Stimulated activated memory B cell treated with anti-CD40 and anti-IgM and Interleukin-4, amounts not matched to agents 10 μg/mL and 1 μg/mL and 100 μg/mL, for 72 hours (primary cell): Measurements from ENCODE around the gene FKBP6.
A peak's percentile ranks its signal among the peaks of the same experiment; 100 is the strongest.
"Not testable (repeated sequence)": the region's sequence is repeated elsewhere in the genome, so short reads cannot be mapped to it uniquely, and the experiment has no call there.

Source experiments
- ATAC-seq: fragments of 150-1000 bp; cut with Tn5 transposase; 2 replicates; pipeline ENCODE4 v1.10.0; 2021
- H3K27ac Mint-ChIP-seq: one replicate; pipeline ENCODE4 v1.8.0; 2022; ENCODE audit warnings: mild to moderate bottlenecking, mixed read lengths
- H3K27me3 Mint-ChIP-seq: one replicate; pipeline ENCODE4 v1.8.0; 2022; ENCODE audit warnings: mixed read lengths
- H3K36me3 Mint-ChIP-seq: one replicate; pipeline ENCODE4 v1.8.0; 2022; ENCODE audit warnings: mixed read lengths
- H3K4me1 Mint-ChIP-seq: one replicate; pipeline ENCODE4 v1.8.0; 2022; ENCODE audit warnings: mixed read lengths
- H3K4me3 Mint-ChIP-seq: one replicate; pipeline ENCODE4 v1.8.0; 2022; ENCODE audit warnings: mild to moderate bottlenecking, moderate library complexity, mixed read lengths
- H3K9me3 Mint-ChIP-seq: one replicate; pipeline ENCODE4 v1.8.0; 2022; ENCODE audit warnings: mixed read lengths

FKBP6 gene

DNA sequence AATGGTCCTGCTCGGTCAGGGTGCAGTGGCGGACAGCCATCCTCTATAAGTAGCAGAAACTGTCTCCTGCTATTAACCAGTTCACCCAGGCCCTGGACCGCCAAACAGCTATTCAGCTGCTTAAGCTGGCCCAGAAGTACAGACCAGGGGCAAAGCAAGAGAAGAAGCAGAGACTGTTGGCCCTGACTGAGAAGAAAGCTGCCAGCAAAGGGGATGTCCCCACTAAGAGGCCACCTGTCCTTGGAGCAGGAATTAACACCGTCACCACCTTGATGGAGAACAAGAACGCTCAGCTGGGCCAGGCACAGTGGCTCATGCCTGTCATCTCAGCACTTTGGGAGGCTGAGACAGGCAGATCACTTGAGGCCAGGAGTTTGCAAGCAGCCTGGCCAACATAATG is 13.7 kb upstream of the FKBP6 start:
- Mint-ChIP-seq H3K36me3 (no peaks in the 10 kb centered on the region), H3K9me3 (no peaks in the 10 kb centered on the region), H3K4me3 (no peak overlapping the region), H3K4me1 (peaks cover 2% of the 10 kb centered on the region), H3K27ac (no peak overlapping the region), H3K27me3 (peaks cover 10% of the 10 kb centered on the region)
- no peak for ATAC-seq

DNA sequence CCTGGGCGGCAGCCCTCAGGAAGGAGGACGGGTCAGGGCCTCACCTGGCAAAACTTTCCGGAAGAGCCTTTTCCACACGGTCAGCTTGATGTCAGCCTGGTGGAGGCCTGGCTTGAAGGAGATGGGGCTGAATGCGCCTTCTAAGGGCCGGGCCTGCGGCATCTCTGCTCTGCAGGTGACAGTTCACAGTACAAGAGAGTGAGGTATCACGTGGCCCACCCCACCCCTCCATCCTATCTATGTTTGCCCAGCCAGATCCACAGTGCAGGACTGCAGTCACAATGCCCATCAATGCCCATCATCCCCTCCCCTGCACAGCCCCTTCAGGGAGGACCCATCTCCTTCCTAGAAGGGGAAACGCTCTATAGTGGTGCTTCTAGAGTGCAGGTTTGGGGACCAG is 11.4 kb upstream of the FKBP6 start:
- Mint-ChIP-seq H3K4me3 (no peak overlapping the region), H3K9me3 (no peaks in the 10 kb centered on the region), H3K4me1 (no peaks in the 10 kb centered on the region), H3K27ac (no peak overlapping the region), H3K36me3 (no peaks in the 10 kb centered on the region), H3K27me3 (peaks cover 10% of the 10 kb centered on the region)
- no peak for ATAC-seq

DNA sequence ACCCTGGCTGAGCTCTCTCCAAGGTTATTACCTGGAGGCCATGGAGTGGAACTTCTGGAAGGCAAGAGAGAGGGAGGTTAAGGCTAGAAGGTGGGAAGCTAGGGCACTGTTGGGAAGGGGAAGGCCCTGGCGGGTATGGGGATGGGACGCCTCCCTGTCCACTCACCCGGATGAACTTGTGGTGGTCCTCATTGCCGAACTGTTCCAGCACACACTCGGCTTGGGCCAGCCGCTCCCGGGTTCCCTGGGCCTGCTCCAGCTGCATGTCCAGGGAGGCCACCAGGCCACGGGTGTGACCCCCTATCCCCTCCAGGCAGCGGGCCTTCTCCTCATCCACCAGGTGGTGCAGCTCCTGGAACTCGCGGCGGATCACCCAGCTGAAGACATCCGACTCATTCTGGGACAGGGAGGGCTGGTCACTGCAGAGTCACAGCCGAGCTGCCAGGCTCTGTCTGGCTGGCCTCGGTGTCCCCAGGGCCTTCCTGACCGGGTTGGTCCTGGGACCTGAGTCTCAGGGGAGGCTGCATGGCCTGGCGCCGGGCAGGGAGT is 9.2 kb upstream of the FKBP6 start:
- H3K27ac Mint-ChIP-seq, H3K4me3 Mint-ChIP-seq, H3K4me1 Mint-ChIP-seq, H3K36me3 Mint-ChIP-seq, H3K9me3 Mint-ChIP-seq, ATAC-seq: not testable (repeated sequence)
- peaks cover 10% of the 10 kb centered on the region for H3K27me3 Mint-ChIP-seq

- not testable (repeated sequence) for H3K4me3 Mint-ChIP-seq, H3K27ac Mint-ChIP-seq, H3K9me3 Mint-ChIP-seq, ATAC-seq, H3K36me3 Mint-ChIP-seq
- peaks cover 10% of the 10 kb centered on the region for H3K27me3 Mint-ChIP-seq
- H3K4me1 Mint-ChIP-seq: peaks cover 11% of the 10 kb centered on the region
Observed at GRCh38 chr7:73319541-73319940, 8.4 kb upstream of the FKBP6 start.

- H3K9me3 Mint-ChIP-seq, H3K27ac Mint-ChIP-seq, H3K36me3 Mint-ChIP-seq, ATAC-seq, H3K4me3 Mint-ChIP-seq: not testable (repeated sequence)
- H3K4me1 Mint-ChIP-seq: peaks cover 12% of the 10 kb centered on the region
- peaks cover 10% of the 10 kb centered on the region for H3K27me3 Mint-ChIP-seq
Observed at GRCh38 chr7:73320009-73320408, 8.0 kb upstream of the FKBP6 start.

- not testable (repeated sequence) for H3K27me3 Mint-ChIP-seq, H3K36me3 Mint-ChIP-seq, ATAC-seq, H3K9me3 Mint-ChIP-seq
- Mint-ChIP-seq H3K4me3 (peak overlapping the region; percentile 83), H3K27ac (peak overlapping the region; percentile 50), H3K4me1 (peaks cover 17% of the 10 kb centered on the region)
Observed at GRCh38 chr7:73323434-73324080, 4.4 kb upstream of the FKBP6 start.

DNA sequence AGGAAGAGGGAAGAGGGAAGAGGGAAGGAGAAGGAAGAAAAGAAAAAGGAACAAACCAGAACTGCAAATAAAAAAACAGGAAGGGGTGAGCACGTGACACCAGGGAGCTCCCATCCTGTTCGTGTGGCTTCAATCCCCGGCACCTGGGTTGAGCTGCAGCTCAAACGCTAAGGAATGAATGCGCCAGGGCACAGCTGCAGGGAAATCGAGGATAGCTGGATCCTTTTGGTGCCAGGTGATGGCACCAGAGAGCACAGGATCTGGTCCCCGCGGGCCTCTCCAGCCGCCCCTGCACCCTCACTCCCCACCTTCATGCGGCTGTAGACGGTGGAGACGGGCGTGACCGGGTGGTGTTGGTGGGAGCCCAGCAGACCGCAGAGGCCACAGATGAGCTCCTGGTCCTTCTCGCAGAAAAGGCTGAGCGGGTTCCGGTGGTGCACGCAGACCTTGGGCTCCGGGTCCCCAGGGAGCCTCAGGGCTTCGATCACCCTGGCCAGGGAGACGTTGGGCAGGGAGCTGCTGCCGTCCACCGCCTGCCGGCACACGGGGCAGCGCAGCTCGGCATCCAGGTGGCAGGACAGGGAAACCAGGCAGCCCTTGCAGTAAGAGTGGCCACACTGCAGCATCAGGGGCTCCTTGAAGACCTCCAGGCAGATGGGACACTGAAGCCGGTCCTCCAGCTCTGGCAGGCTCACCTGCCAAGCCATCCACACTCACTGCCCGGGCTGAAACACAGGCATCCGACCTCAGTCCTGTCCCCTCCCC is 3.7 kb upstream of the FKBP6 start:
- not testable (repeated sequence) for H3K36me3 Mint-ChIP-seq, H3K27me3 Mint-ChIP-seq, H3K9me3 Mint-ChIP-seq
- Mint-ChIP-seq H3K4me1 (peaks cover 17% of the 10 kb centered on the region), H3K27ac (peak overlapping the region; percentile 50), H3K4me3 (peak overlapping the region; percentile 83)
- peak; percentile 73 for ATAC-seq

GRCh38 chr7:73325424-73325823 is 2.5 kb upstream of the FKBP6 start:
- H3K4me1 Mint-ChIP-seq: peaks cover 17% of the 10 kb centered on the region
- H3K9me3 Mint-ChIP-seq, H3K27ac Mint-ChIP-seq, ATAC-seq, H3K4me3 Mint-ChIP-seq, H3K27me3 Mint-ChIP-seq, H3K36me3 Mint-ChIP-seq: not testable (repeated sequence)

GRCh38 chr7:73327449-73327848 is 512 bp upstream of the FKBP6 start:
- peaks cover 17% of the 10 kb centered on the region for H3K4me1 Mint-ChIP-seq
- H3K36me3 Mint-ChIP-seq, H3K27me3 Mint-ChIP-seq, H3K4me3 Mint-ChIP-seq, H3K27ac Mint-ChIP-seq, H3K9me3 Mint-ChIP-seq, ATAC-seq: not testable (repeated sequence)

DNA sequence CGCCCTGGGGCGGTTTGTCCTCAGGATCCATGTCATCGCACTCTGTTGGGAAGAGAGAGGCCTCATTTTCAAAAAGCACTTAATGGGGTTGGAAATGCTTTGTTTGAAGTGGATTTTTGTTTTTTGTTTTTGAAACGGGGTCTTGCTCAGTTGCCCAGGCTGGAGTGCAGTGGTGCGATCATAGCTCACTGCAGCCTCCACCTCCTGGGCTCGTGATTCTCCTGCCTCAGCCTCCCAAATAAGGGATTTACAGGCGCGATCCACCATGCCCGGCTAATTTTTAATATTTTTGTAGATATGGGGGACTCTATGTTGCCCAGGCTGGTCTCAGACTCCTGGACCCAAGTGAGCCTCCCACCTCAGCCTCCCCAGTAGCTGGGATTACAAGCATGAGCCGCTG is 735 bp downstream of the FKBP6 start:
- no peak for ATAC-seq
- Mint-ChIP-seq H3K9me3 (peaks cover 4% of the 10 kb centered on the region), H3K27ac (no peak overlapping the region), H3K27me3 (no peaks in the 10 kb centered on the region), H3K4me1 (peaks cover 15% of the 10 kb centered on the region), H3K4me3 (no peak overlapping the region), H3K36me3 (no peaks in the 10 kb centered on the region)

DNA sequence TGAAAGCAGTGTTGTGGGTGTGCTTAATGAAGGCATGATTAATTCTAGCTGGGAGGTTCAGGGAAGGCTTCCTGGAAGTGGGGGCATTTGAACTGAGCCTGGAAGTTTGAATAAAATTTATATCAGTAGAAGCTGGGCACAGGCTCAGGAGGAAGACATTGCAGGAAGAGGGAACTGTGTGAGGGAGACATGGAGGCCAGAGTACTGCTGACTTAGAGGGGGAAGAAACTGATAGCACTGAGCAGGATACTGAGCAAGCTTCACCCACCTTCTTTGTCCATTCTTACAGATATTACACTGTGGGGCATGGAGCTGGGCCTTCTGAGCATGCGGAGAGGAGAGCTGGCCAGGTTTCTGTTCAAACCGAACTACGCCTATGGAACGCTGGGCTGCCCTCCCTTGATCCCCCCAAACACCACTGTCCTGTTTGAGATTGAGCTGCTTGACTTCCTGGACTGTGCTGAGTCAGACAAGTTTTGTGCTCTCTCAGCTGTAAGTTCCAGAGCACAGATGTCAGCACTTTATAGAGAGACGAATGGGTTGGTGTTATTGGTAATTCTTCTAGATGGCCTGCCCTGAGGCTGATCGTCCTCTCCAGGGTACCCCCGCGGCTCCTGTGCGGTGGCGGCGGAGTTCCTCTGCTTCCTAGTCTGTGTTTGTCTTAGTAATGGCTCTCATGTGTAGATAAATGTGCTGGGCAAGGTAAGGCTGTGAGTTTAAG is 2.1 kb downstream of the FKBP6 start:
- H3K9me3 Mint-ChIP-seq: peaks cover 4% of the 10 kb centered on the region
- no peak for ATAC-seq
- H3K4me1 Mint-ChIP-seq: peaks cover 5% of the 10 kb centered on the region
- H3K36me3 Mint-ChIP-seq: no peaks in the 10 kb centered on the region
- H3K27ac Mint-ChIP-seq: no peak overlapping the region
- H3K4me3 Mint-ChIP-seq: no peak overlapping the region
- H3K27me3 Mint-ChIP-seq: no peaks in the 10 kb centered on the region

GRCh38 chr7:73330772-73331171 is 2.8 kb downstream of the FKBP6 start:
- Mint-ChIP-seq H3K9me3 (peaks cover 4% of the 10 kb centered on the region), H3K27me3 (no peaks in the 10 kb centered on the region), H3K27ac (no peak overlapping the region), H3K4me3 (no peak overlapping the region), H3K4me1 (peaks cover 5% of the 10 kb centered on the region), H3K36me3 (no peaks in the 10 kb centered on the region)
- ATAC-seq: no peak

- no peak overlapping the region for H3K27ac Mint-ChIP-seq
- H3K9me3 Mint-ChIP-seq: peaks cover 4% of the 10 kb centered on the region
- ATAC-seq: no peak
- no peak overlapping the region for H3K4me3 Mint-ChIP-seq
- H3K27me3 Mint-ChIP-seq: no peaks in the 10 kb centered on the region
- peaks cover 5% of the 10 kb centered on the region for H3K4me1 Mint-ChIP-seq
- no peaks in the 10 kb centered on the region for H3K36me3 Mint-ChIP-seq
Observed at GRCh38 chr7:73332447-73332846, 4.5 kb downstream of the FKBP6 start.

DNA sequence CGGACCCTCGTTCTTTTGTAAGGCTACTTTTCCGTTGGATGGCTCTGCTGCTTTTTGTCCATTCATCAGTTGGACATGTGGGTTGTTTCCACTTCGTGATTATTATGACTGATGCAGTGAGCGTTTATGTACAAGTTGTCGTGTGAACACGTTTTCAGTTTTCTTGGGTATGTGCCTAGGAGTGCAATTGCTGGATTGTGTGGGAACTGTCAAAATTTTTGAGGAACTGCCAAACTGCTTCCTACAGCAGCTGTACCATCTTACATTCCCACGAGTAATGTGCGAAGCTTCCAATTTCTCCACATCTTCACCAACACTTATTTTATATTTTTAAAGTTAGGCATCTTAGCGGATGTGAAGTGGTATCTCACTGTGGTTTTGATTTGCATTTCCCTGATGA is 10.4 kb downstream of the FKBP6 start:
- no peak overlapping the region for H3K27ac Mint-ChIP-seq
- H3K27me3 Mint-ChIP-seq: peaks cover 9% of the 10 kb centered on the region
- no peaks in the 10 kb centered on the region for H3K4me1 Mint-ChIP-seq
- H3K9me3 Mint-ChIP-seq: no peaks in the 10 kb centered on the region
- H3K36me3 Mint-ChIP-seq: no peaks in the 10 kb centered on the region
- no peak overlapping the region for H3K4me3 Mint-ChIP-seq
- no peak for ATAC-seq

DNA sequence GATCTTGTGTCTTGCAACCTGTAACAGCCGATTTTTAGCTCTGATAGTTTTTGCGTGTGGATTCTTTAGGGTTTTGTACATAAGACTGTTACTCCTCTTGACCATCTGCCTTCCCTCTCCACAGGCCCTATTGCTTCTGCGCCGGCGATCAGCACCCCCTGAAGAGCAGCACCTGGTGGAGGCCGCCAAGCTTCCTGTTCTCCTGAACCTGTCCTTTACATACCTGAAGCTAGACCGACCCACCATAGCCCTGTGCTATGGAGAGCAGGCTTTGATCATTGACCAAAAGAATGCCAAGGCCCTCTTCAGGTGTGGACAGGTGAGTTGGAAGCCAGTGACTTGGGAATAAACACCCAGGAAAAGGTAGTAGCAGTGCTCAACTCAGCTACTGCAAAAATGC is 12.6 kb downstream of the FKBP6 start:
- no peak for ATAC-seq
- Mint-ChIP-seq H3K27ac (no peak overlapping the region), H3K4me3 (no peak overlapping the region), H3K9me3 (no peaks in the 10 kb centered on the region), H3K27me3 (peaks cover 27% of the 10 kb centered on the region), H3K36me3 (no peaks in the 10 kb centered on the region), H3K4me1 (no peaks in the 10 kb centered on the region)
